GM19452 (cell line): ENCODE data around the gene SDF2L1.
"Not testable (repeated sequence)": the region's sequence is repeated elsewhere in the genome, so short reads cannot be mapped to it uniquely, and the experiment has no call there.

ENCODE experiments used
- ATAC-seq: cut with Tn5 transposase; IDR thresholded peaks from one replicate; pipeline ENCODE4 v1.9.1; 2021; ENCODE audit not compliant: unreplicated experiment

The SDF2L1 gene

GRCh38 chr22:21635771-21636510 lies 6.2 kb upstream of the SDF2L1 start:
- ATAC-seq = no peak

GRCh38 chr22:21636629-21637218 lies 5.4 kb upstream of the SDF2L1 start:
- ATAC-seq = no peak

- not testable (repeated sequence) for ATAC-seq
Observed at GRCh38 chr22:21637450-21637849, 4.7 kb upstream of the SDF2L1 start.

GRCh38 chr22:21639359-21639758 lies 2.7 kb upstream of the SDF2L1 start:
- ATAC-seq = no peak

GRCh38 chr22:21640810-21641209 lies 1.3 kb upstream of the SDF2L1 start:
- no peak for ATAC-seq

GRCh38 chr22:21641417-21641788 lies 699 bp upstream of the SDF2L1 start:
- ATAC-seq = peak; percentile 17

GRCh38 chr22:21642584-21643448 lies 714 bp downstream of the SDF2L1 start:
- ATAC-seq = no peak

GRCh38 chr22:21643533-21644357 lies 1.6 kb downstream of the SDF2L1 start:
- ATAC-seq = no peak

GRCh38 chr22:21645513-21645912 lies 3.4 kb downstream of the SDF2L1 start:
- ATAC-seq = not testable (repeated sequence)

- ATAC-seq = no peak
Observed at GRCh38 chr22:21646608-21647590, 4.8 kb downstream of the SDF2L1 start.

- ATAC-seq = no peak
Observed at GRCh38 chr22:21650280-21650679, 8.2 kb downstream of the SDF2L1 start.

GRCh38 chr22:21650823-21651520 lies 8.9 kb downstream of the SDF2L1 start:
- no peak for ATAC-seq

- ATAC-seq = peak; percentile 27
Observed at GRCh38 chr22:21651521-21652009, 9.5 kb downstream of the SDF2L1 start.

- peak; percentile 82 for ATAC-seq
Observed at GRCh38 chr22:21652010-21652546, 10.0 kb downstream of the SDF2L1 start.

- no peak for ATAC-seq
Observed at GRCh38 chr22:21652547-21653545, 10.7 kb downstream of the SDF2L1 start.

GRCh38 chr22:21657020-21657359 lies 14.9 kb downstream of the SDF2L1 start:
- ATAC-seq = no peak

- peak; percentile 78 for ATAC-seq
Observed at GRCh38 chr22:21657360-21658032, 15.4 kb downstream of the SDF2L1 start.
